ENCODE data around the gene ABHD6. TPM values are rescaled to one million over a fixed set of nuclear protein-coding genes. Genes with fewer than 3 reads are reported as not detected.

ABHD6 gene
- total RNA-seq, 2 donors from 2014 or later, result 4.1 to 7.3 TPM

GRCh38 chr3:58299839-58300516 is 62.4 kb downstream of the ABHD6 start:
- no peaks in the 10 kb centered on the region for H3K4me1 Mint-ChIP-seq (ENCODE audit: low read depth)
- DNase-seq, result no peak
- H3K9me3 Mint-ChIP-seq, result peaks cover 2 to 4% of the 10 kb centered on the region in 2 donors
- peaks cover 24% of the 10 kb centered on the region for H3K27me3 Mint-ChIP-seq (ENCODE audit: low read depth)
- H3K4me3 Mint-ChIP-seq, result no peak overlapping the region
- H3K36me3 Mint-ChIP-seq (ENCODE audit: insufficient read depth in 2 of 2), result peaks cover 1 to 3% of the 10 kb centered on the region in 2 donors
- H3K27ac Mint-ChIP-seq, result no peak overlapping the region
- no peak for ATAC-seq (replicated peaks in 1 of 2)

GRCh38 chr3:58305882-58306711 is 68.5 kb downstream of the ABHD6 start, which contains the start of the genes HTD2 and RPP14:
Gene HTD2 (plus strand): TSS chr3:58306520. CDS start chr3:58317614, 11,094 bp downstream.
Gene RPP14 (plus strand): TSS chr3:58306245. CDS start chr3:58310330, 4,085 bp downstream.
- DNase-seq (peak; percentile 99), ATAC-seq (replicated peaks in 1 of 2) (peak; percentile 93)
- Mint-ChIP-seq H3K27me3 (ENCODE audit: low read depth) (peaks cover 13% of the 10 kb centered on the region), H3K4me3 (peak within 1 kb of the TSS; percentile 96 to 98), H3K9me3 (peaks cover 0 to 2% of the 10 kb centered on the region in 2 donors), H3K27ac (peak within 1 kb of the TSS; percentile 99), H3K4me1 (ENCODE audit: low read depth) (peaks cover 37% of the 10 kb centered on the region), H3K36me3 (ENCODE audit: insufficient read depth in 2 of 2) (peaks cover 8 to 12% of the 10 kb centered on the region in 2 donors)

- peak overlapping the region; percentile 96 to 98 for H3K4me3 Mint-ChIP-seq
- H3K27ac Mint-ChIP-seq, result peak overlapping the region; percentile 99
- DNase-seq, result peak; percentile 37 to 63
- peaks cover under 1% of the 10 kb centered on the region for H3K27me3 Mint-ChIP-seq (ENCODE audit: low read depth)
- ATAC-seq (replicated peaks in 1 of 2), result no peak
- peaks cover 7 to 21% of the 10 kb centered on the region in 2 donors for H3K36me3 Mint-ChIP-seq (ENCODE audit: insufficient read depth in 2 of 2)
- H3K9me3 Mint-ChIP-seq, result no peaks in the 10 kb centered on the region
- peaks cover 37% of the 10 kb centered on the region for H3K4me1 Mint-ChIP-seq (ENCODE audit: low read depth)
These were observed 70.1 kb downstream of the ABHD6 start for GRCh38 chr3:58307639-58308215.

- Mint-ChIP-seq H3K36me3 (ENCODE audit: insufficient read depth in 2 of 2) (peaks cover 7 to 23% of the 10 kb centered on the region in 2 donors), H3K27me3 (ENCODE audit: low read depth) (no peaks in the 10 kb centered on the region)
These were observed 71.1 kb downstream of the ABHD6 start for GRCh38 chr3:58308728-58309127.

GRCh38 chr3:58317811-58318210 is 80.2 kb downstream of the ABHD6 start:
- no peak overlapping the region for H3K27ac Mint-ChIP-seq
- no peaks in the 10 kb centered on the region for H3K27me3 Mint-ChIP-seq (ENCODE audit: low read depth)

More at GRCh38 chr3:58308728-58309127, 71.1 kb downstream of the ABHD6 start:
- Mint-ChIP-seq H3K27ac (peak overlapping the region; percentile 99), H3K4me1 (ENCODE audit: low read depth) (peaks cover 37% of the 10 kb centered on the region), H3K4me3 (peak overlapping the region; percentile 96 to 98), H3K9me3 (no peaks in the 10 kb centered on the region)
- no peak for ATAC-seq (replicated peaks in 1 of 2)
- DNase-seq, result no peak

GRCh38 chr3:58321791-58322190 is 84.2 kb downstream of the ABHD6 start:
- Mint-ChIP-seq H3K36me3 (ENCODE audit: insufficient read depth in 2 of 2) (peaks cover 2 to 6% of the 10 kb centered on the region in 2 donors), H3K4me3 (no peak overlapping the region), H3K4me1 (ENCODE audit: low read depth) (peaks cover 30% of the 10 kb centered on the region), H3K27me3 (ENCODE audit: low read depth) (no peaks in the 10 kb centered on the region), H3K27ac (no peak overlapping the region), H3K9me3 (no peaks in the 10 kb centered on the region)
- DNase-seq (no peak), ATAC-seq (replicated peaks in 1 of 2) (no peak)

More at GRCh38 chr3:58317811-58318210, 80.2 kb downstream of the ABHD6 start:
- Mint-ChIP-seq H3K36me3 (ENCODE audit: insufficient read depth in 2 of 2) (peaks cover 8 to 14% of the 10 kb centered on the region in 2 donors), H3K4me3 (no peak overlapping the region), H3K9me3 (no peaks in the 10 kb centered on the region), H3K4me1 (ENCODE audit: low read depth) (no peaks in the 10 kb centered on the region)
- ATAC-seq (replicated peaks in 1 of 2) (no peak), DNase-seq (no peak)

GRCh38 chr3:58322793-58323192 is 85.2 kb downstream of the ABHD6 start:
- Mint-ChIP-seq H3K27ac (no peak overlapping the region), H3K9me3 (no peaks in the 10 kb centered on the region), H3K4me1 (ENCODE audit: low read depth) (peaks cover 30% of the 10 kb centered on the region), H3K4me3 (no peak overlapping the region), H3K27me3 (ENCODE audit: low read depth) (no peaks in the 10 kb centered on the region), H3K36me3 (ENCODE audit: insufficient read depth in 2 of 2) (peaks cover 1 to 2% of the 10 kb centered on the region in 2 donors)
- ATAC-seq (replicated peaks in 1 of 2) (no peak), DNase-seq (no peak)

- peak; percentile 82 to 84 for ATAC-seq (replicated peaks in 1 of 2)
- Mint-ChIP-seq H3K4me1 (ENCODE audit: low read depth) (peaks cover 30% of the 10 kb centered on the region), H3K36me3 (ENCODE audit: insufficient read depth in 2 of 2) (peaks cover 0 to 1% of the 10 kb centered on the region in 2 donors), H3K27ac (peak overlapping the region; percentile 99), H3K9me3 (no peaks in the 10 kb centered on the region), H3K4me3 (peak overlapping the region; percentile 61 to 91), H3K27me3 (ENCODE audit: low read depth) (no peaks in the 10 kb centered on the region)
- no peak for DNase-seq
These were observed 86.2 kb downstream of the ABHD6 start for GRCh38 chr3:58323529-58324390.

GRCh38 chr3:58324391-58325390 is 87.1 kb downstream of the ABHD6 start:
- Mint-ChIP-seq H3K4me3 (peak overlapping the region; percentile 61 to 91), H3K27ac (peak overlapping the region; percentile 99), H3K4me1 (ENCODE audit: low read depth) (peaks cover 30% of the 10 kb centered on the region), H3K27me3 (ENCODE audit: low read depth) (no peaks in the 10 kb centered on the region), H3K36me3 (ENCODE audit: insufficient read depth in 2 of 2) (no peaks in the 10 kb centered on the region), H3K9me3 (no peaks in the 10 kb centered on the region)
- no peak for DNase-seq
- ATAC-seq (replicated peaks in 1 of 2), result peak; percentile 68 to 72

- no peak for ATAC-seq (replicated peaks in 1 of 2)
- peaks cover 30% of the 10 kb centered on the region for H3K4me1 Mint-ChIP-seq (ENCODE audit: low read depth)
- peak overlapping the region; percentile 87 for H3K27ac Mint-ChIP-seq
- no peaks in the 10 kb centered on the region for H3K36me3 Mint-ChIP-seq (ENCODE audit: insufficient read depth in 2 of 2)
- no peak for DNase-seq
- H3K4me3 Mint-ChIP-seq, result peak overlapping the region; percentile 3 to 41
- no peaks in the 10 kb centered on the region for H3K27me3 Mint-ChIP-seq (ENCODE audit: low read depth)
- H3K9me3 Mint-ChIP-seq, result no peaks in the 10 kb centered on the region
These were observed 88.0 kb downstream of the ABHD6 start for GRCh38 chr3:58325525-58325992.

GRCh38 chr3:58326267-58326900 is 88.8 kb downstream of the ABHD6 start:
- peaks cover 30% of the 10 kb centered on the region for H3K4me1 Mint-ChIP-seq (ENCODE audit: low read depth)
- no peaks in the 10 kb centered on the region for H3K27me3 Mint-ChIP-seq (ENCODE audit: low read depth)
- no peak overlapping the region for H3K27ac Mint-ChIP-seq
- H3K36me3 Mint-ChIP-seq (ENCODE audit: insufficient read depth in 2 of 2), result no peaks in the 10 kb centered on the region
- ATAC-seq (replicated peaks in 1 of 2), result no peak
- DNase-seq, result no peak
- H3K9me3 Mint-ChIP-seq, result no peaks in the 10 kb centered on the region
- no peak overlapping the region for H3K4me3 Mint-ChIP-seq

Measured in activated T-cell treated with anti-CD3 and anti-CD28 coated beads, Interleukin-2, amount 50 U/mL, for 72 hours (primary cell).